HepG2 (cell line): Measurements from ENCODE around the gene CPSF4. TPM values are rescaled to one million over a fixed set of nuclear protein-coding genes. Genes with fewer than 3 reads are reported as not detected.

Experiments used
- ATAC-seq: fragments of 200-7000 bp; cut with Tn5 transposase; 3 replicates; pipeline ENCODE4 v1.9.1; 2020; ENCODE audit warnings: mild to moderate bottlenecking, moderate library complexity
- BruUV-seq: library from RNA; stranded (reverse); fragments of 400-500 nt; replicated peaks from 2 replicates; lab custom pipeline; 2021; lab: Mats Ljungman, UMichigan
- CTCF ChIA-PET: fragments of 300-600 bp; formaldehyde crosslinking; extraction: SDS; loops from one replicate; lab custom pipeline; 2021; ENCODE audit warnings: low total read pairs, inconsistent platforms, low intra/inter-chr PET ratio; lab: Yijun Ruan, JAX
- POLR2A ChIA-PET: fragments of 350-600 bp; sonication (Branson Sonifier 250); formaldehyde crosslinking; loops from one replicate; lab custom pipeline; 2020; ENCODE audit warnings: antibody characterized with exemption, inconsistent platforms; lab: Yijun Ruan, JAX
- DNase-seq: peaks from one replicate; pipeline ENCODE4 v3.0.0-alpha.2; 2015; ENCODE audit warnings: low spot score
- FAIRE-seq: peaks from 3 replicates; lab custom pipeline; 2011; peaks lifted over from hg19 to GRCh38; lab: Jason Lieb, UNC
- H2AFZ ChIP-seq: one replicate; pipeline ENCODE4 v1.6.1; 2011; ENCODE audit warnings: low read length, inconsistent platforms
- H3K27ac ChIP-seq: fragments of 300-600 bp; 3 replicates; pipeline ENCODE4 v1.8.0; 2011; ENCODE audit warnings: mixed run types, mild to moderate bottlenecking, mixed read lengths, low read length, inconsistent platforms; ENCODE audit not compliant: insufficient read depth; ENCODE audit errors: extremely low read length
- H3K27me3 ChIP-seq, 2 experiments: fragments of 200-600 bp in 1 of 2; 2 replicates in 1 of 2; 3 replicates in 1 of 2; pipeline versions ENCODE4 v1.6.0 to v1.8.0; 2011; ENCODE audit warnings: low read length in 2 of 2, mild to moderate bottlenecking in 2 of 2, moderate library complexity in 2 of 2, inconsistent platforms in 1 of 2; ENCODE audit not compliant: insufficient read depth in 2 of 2, control insufficient read depth in 1 of 2
- H3K36me3 ChIP-seq, 2 experiments: fragments of 200-600 bp in 1 of 2; replicated peaks in 1 of 2; 2 replicates in 1 of 2; 3 replicates in 1 of 2; pipeline versions ENCODE4 v1.5.1 to v1.8.0; 2011; ENCODE audit warnings: low read length in 2 of 2, inconsistent platforms in 1 of 2; ENCODE audit not compliant: insufficient read depth in 2 of 2, control insufficient read depth in 1 of 2
- H3K4me1 ChIP-seq: 2 replicates; pipeline ENCODE4 v1.5.1; 2012; ENCODE audit warnings: low read length, inconsistent platforms; ENCODE audit not compliant: insufficient read depth
- H3K4me2 ChIP-seq: 2 replicates; pipeline ENCODE4 v1.6.0; 2011; ENCODE audit warnings: low read depth, low read length, inconsistent platforms
- H3K4me3 ChIP-seq, 3 experiments: fragments of 200-600 bp in 1 of 3; sonication (generic), shearing (Covaris generic) in 1 of 3; replicated peaks in 1 of 3; 2 replicates each; pipeline ENCODE4 v1.5.1; 2011 to 2016; ENCODE audit warnings: low read length in 3 of 3, inconsistent platforms in 2 of 3, low read depth in 2 of 3, mild to moderate bottlenecking in 2 of 3, control low read depth in 1 of 3, mixed read lengths in 1 of 3; ENCODE audit not compliant: insufficient read depth in 1 of 3
- H3K79me2 ChIP-seq: one replicate; pipeline ENCODE4 v1.6.1; 2011; ENCODE audit warnings: low read length, inconsistent platforms; ENCODE audit not compliant: insufficient read depth
- H3K9ac ChIP-seq: 2 replicates; pipeline ENCODE4 v1.6.0; 2011; ENCODE audit warnings: mild to moderate bottlenecking, low read depth, low read length, inconsistent platforms; ENCODE audit not compliant: insufficient read depth
- H3K9me3 ChIP-seq: 2 replicates; pipeline ENCODE4 v1.5.1; 2012; ENCODE audit warnings: mild to moderate bottlenecking, low read length
- H4K20me1 ChIP-seq: 2 replicates; pipeline ENCODE4 v1.6.0; 2011; ENCODE audit warnings: inconsistent platforms, mild to moderate bottlenecking, low read length, moderate library complexity; ENCODE audit not compliant: insufficient read depth
- CERS6 ChIP-seq: sonication (generic); formaldehyde crosslinking; IDR thresholded peaks from 2 replicates; pipeline ENCODE4 v1.5.0; 2020; ENCODE audit warnings: missing genetic modification reagents
- MBD4 ChIP-seq: IDR thresholded peaks from 2 replicates; pipeline ENCODE4 v1.6.1; 2012; ENCODE audit warnings: low read length, inconsistent platforms, borderline replicate concordance
- MED1 ChIP-seq: sonication (generic); formaldehyde crosslinking; IDR thresholded peaks from 2 replicates; pipeline ENCODE4 v1.4.0; 2020; ENCODE audit warnings: missing genetic modification reagents
- RBFOX2 ChIP-seq: fragments of 200-400 bp; formaldehyde crosslinking; IDR thresholded peaks from 2 replicates; pipeline ENCODE4 v1.6.1; 2017; ENCODE audit warnings: low read depth, mild to moderate bottlenecking, low read length
- ZBTB33 ChIP-seq: sonication (generic); formaldehyde crosslinking; IDR thresholded peaks from 2 replicates; pipeline ENCODE4 v1.4.0; 2020; ENCODE audit warnings: missing genetic modification reagents
- ZBTB38 ChIP-seq: sonication (generic); formaldehyde crosslinking; IDR thresholded peaks from 2 replicates; pipeline ENCODE4 v1.5.1; 2020; ENCODE audit warnings: mild to moderate bottlenecking, missing genetic modification reagents
- ZNF24 ChIP-seq: fragments of 450-650 bp; IDR thresholded peaks from 2 replicates; pipeline ENCODE4 v1.6.1; 2017; ENCODE audit warnings: antibody characterized with exemption, mild to moderate bottlenecking
- ZNF263 ChIP-seq: sonication (generic); formaldehyde crosslinking; IDR thresholded peaks from 2 replicates; pipeline ENCODE4 v1.4.0; 2020; ENCODE audit warnings: missing genetic modification reagents
- ZNF572 ChIP-seq: sonication (generic); formaldehyde crosslinking; IDR thresholded peaks from 2 replicates; pipeline ENCODE4 v1.5.1; 2020; ENCODE audit warnings: mild to moderate bottlenecking, missing genetic modification reagents
- ZNF766 ChIP-seq: sonication (generic); formaldehyde crosslinking; IDR thresholded peaks from 2 replicates; pipeline ENCODE4 v1.5.0; 2020; ENCODE audit warnings: missing genetic modification reagents, borderline replicate concordance
- WGBS: methylation state at CpG from one replicate; pipeline ENCODE4 v1.1.6; 2017; ENCODE audit warnings: low lambda C conversion rate; 5-methylcytosine and 5-hydroxymethylcytosine counted together
- in situ Hi-C: cut with HindIII; loops from 2 replicates; pipeline ENCODE4 v1.10.0; 2017; ENCODE audit warnings: low pct_unique_long_range_greater_than_20kb; ENCODE audit not compliant: extremely low pct_ligation_motif_present
- intact Hi-C: fragments of 100-400 bp; cut with micrococcal nuclease; formaldehyde crosslinking; loops from one replicate; pipeline ENCODE4 v1.10.0; 2022; ENCODE audit not compliant: unreplicated experiment
- polyA plus RNA-seq, 8 experiments: library from polyadenylated mRNA; depleted of rRNA in 3 of 8; stranded (reverse) in 7 of 8; unstranded in 1 of 8; fragments of >200 nt; fragmentation: Illumina TruSeq in 4 of 8; extraction: Trizol in 4 of 8; gene quantifications; 2 replicates each; pipeline versions ENCODE4 v1.2.1 to v1.2.3, GENCODE V29; 2011 to 2016; ENCODE audit warnings: low read depth in 4 of 8, missing spikeins in 1 of 8, mixed read lengths in 1 of 8; ENCODE audit not compliant: insufficient read depth in 1 of 8
- total RNA-seq, 5 experiments: library from RNA; depleted of rRNA; stranded (reverse); fragments of >200 nt; fragmentation: Illumina TruSeq; extraction: Trizol; gene quantifications; 2 replicates each; pipeline ENCODE4 v1.2.3, GENCODE V29; 2016; ENCODE audit warnings: low read depth in 1 of 5

CPSF4 gene
- total and polyA plus RNA-seq, 2 of the 13 experiments (the other 11 are each of a cell fraction or from before 2014, with no cell fraction given): 34.1 to 49.6 TPM

- whole genome bisulfite sequencing: 45% methylated on average over 23 of the region's 23 CpGs
- in situ Hi-C loops: no loop called here
- peak overlapping the region; percentile 67 for H3K4me2 ChIP-seq
- ChIA-PET POLR2A (interaction anchor here (2.7 kb wide), 1 partner anchor 35 kb away, joined by 10 read pairs; the partner anchor contains the start of gene ZKSCAN5), CTCF (no interaction called here)
- no peaks in the 10 kb centered on the region for H4K20me1 ChIP-seq
- peak overlapping the region; percentile 28 to 49 (median 28); a peak in 4 of 6 replicates for H3K4me3 ChIP-seq
- peaks cover 31% of the 10 kb centered on the region for H3K79me2 ChIP-seq
- H3K9me3 ChIP-seq: no peaks in the 10 kb centered on the region
- H3K27me3 ChIP-seq: no peaks in the 10 kb centered on the region; a peak in 1 of 5 replicates
- H3K4me1 ChIP-seq: peaks cover 40% of the 10 kb centered on the region
- H3K27ac ChIP-seq: peak overlapping the region; percentile 53
- intact Hi-C loops: no loop called here
- TF ChIP-seq MBD4 (no peak), ZBTB33 (peak; percentile 10; the same call in 1 of the 2 replicates), RBFOX2 (no peak), ZNF263 (CRISPR knock-in tag) (0 out of 2 replicates have a peak, but pooled peaks have one; percentile 5), ZNF572 (CRISPR knock-in tag) (no peak), ZNF24 (peak; percentile 72), CERS6 (CRISPR knock-in tag) (no peak), MED1 (CRISPR knock-in tag) (0 out of 2 replicates have a peak, but pooled peaks have one; percentile 10), ZBTB38 (CRISPR knock-in tag) (peak; percentile 45; the same call in 1 of the 2 replicates), ZNF766 (0 out of 2 replicates have a peak, but pooled peaks have one; percentile 38)
- DNase-seq (peak; percentile 31), ATAC-seq (no peak), FAIRE-seq (no peak)
- BruUV-seq: no TSS peak
- H3K36me3 ChIP-seq: no peaks in the 10 kb centered on the region
- H2AFZ ChIP-seq: no peak overlapping the region
- peak overlapping the region; percentile 57 for H3K9ac ChIP-seq
Observed at GRCh38 chr7:99469381-99470065, 30.8 kb downstream of the CPSF4 start.
